ENCODE results near the gene TNFSF18. TPM values are rescaled to one million over a fixed set of nuclear protein-coding genes. Genes with fewer than 3 reads are reported as not detected.

Gene TNFSF18
- total RNA-seq, 2 experiments from 2014 or later, result not detected

- CTCF ChIA-PET, result no interaction called here
These were observed 57.1 kb downstream of the TNFSF18 start for GRCh38 chr1:172993640-172994039.

GRCh38 chr1:172991674-172992400 lies 58.9 kb downstream of the TNFSF18 start:
- DNase-seq, result no peak
- Mint-ChIP-seq H3K36me3 (ENCODE audit: low read depth) (no peaks in the 10 kb centered on the region), H3K4me3 (no peak overlapping the region), H3K9me3 (no peaks in the 10 kb centered on the region), H3K27me3 (ENCODE audit: low read depth) (no peaks in the 10 kb centered on the region), H3K4me1 (ENCODE audit: low read depth) (no peaks in the 10 kb centered on the region), H3K27ac (no peak overlapping the region)
- CTCF ChIA-PET, result no interaction called here
- intact Hi-C loops (cut with micrococcal nuclease), result no loop called here

More at GRCh38 chr1:172993640-172994039, 57.1 kb downstream of the TNFSF18 start:
- DNase-seq, result no peak
- Mint-ChIP-seq H3K4me3 (no peak overlapping the region), H3K36me3 (ENCODE audit: low read depth) (no peaks in the 10 kb centered on the region), H3K27ac (no peak overlapping the region), H3K27me3 (ENCODE audit: low read depth) (no peaks in the 10 kb centered on the region), H3K4me1 (ENCODE audit: low read depth) (no peaks in the 10 kb centered on the region), H3K9me3 (peaks cover 3% of the 10 kb centered on the region)
- intact Hi-C loops (cut with micrococcal nuclease), result no loop called here

GRCh38 chr1:172990598-172991215 lies 60.0 kb downstream of the TNFSF18 start:
- H3K27ac Mint-ChIP-seq, result no peak overlapping the region
- intact Hi-C loops (cut with micrococcal nuclease), result no loop called here
- no peaks in the 10 kb centered on the region for H3K27me3 Mint-ChIP-seq (ENCODE audit: low read depth)
- no peak for DNase-seq
- no peaks in the 10 kb centered on the region for H3K9me3 Mint-ChIP-seq
- CTCF ChIA-PET, result no interaction called here
- no peaks in the 10 kb centered on the region for H3K4me1 Mint-ChIP-seq (ENCODE audit: low read depth)
- H3K4me3 Mint-ChIP-seq, result no peak overlapping the region
- H3K36me3 Mint-ChIP-seq (ENCODE audit: low read depth), result no peaks in the 10 kb centered on the region

Other genes with a start within 250 kb of the TNFSF18 start
- under 1 TPM; 0.38 to 0.62 TPM for gene TNFSF4, start 156.4 kb upstream of the TNFSF18 start, total RNA-seq